G401 (cell line): ENCODE data around the gene CROT. TPM values are rescaled to one million over a fixed set of nuclear protein-coding genes. Genes with fewer than 3 reads are reported as not detected.

Experiments used
- DNase-seq: peaks from one replicate; pipeline ENCODE4 v3.0.0-alpha.2; 2015; ENCODE audit warnings: low spot score
- in situ Hi-C: cut with HindIII; loops from 2 replicates; pipeline ENCODE4 v1.10.0; 2016; ENCODE audit warnings: low sequenced_read_pairs, mixed read lengths
- total RNA-seq: library from RNA; depleted of rRNA; stranded (reverse); fragments of >200 nt; shearing (Covaris generic); gene quantifications from 2 replicates; pipeline ENCODE4 v1.2.3, GENCODE V29; 2014

Gene CROT
- total RNA-seq, 1 experiment from 2014 or later = 3.7 TPM

DNA sequence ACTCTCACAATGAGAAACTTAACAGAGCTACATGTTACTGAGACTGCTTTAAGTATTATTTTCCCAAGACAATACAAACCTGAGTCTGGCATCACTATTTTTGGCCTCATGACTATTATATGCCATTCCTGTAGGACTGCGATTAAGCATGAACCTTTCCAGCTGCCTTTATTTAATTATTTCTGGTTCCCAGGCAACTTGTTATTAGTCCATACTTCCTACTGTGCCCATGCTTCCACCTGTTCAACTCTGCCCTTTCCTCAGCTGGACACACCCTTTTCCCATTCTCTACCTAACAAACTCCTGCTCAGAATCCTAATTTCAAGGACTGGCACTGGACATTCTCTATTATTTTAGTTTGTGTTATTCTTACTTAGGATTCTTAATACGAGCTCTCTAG lies 8.1 kb upstream of the CROT start:
- DNase-seq = no peak
- in situ Hi-C loops = no loop called here

DNA sequence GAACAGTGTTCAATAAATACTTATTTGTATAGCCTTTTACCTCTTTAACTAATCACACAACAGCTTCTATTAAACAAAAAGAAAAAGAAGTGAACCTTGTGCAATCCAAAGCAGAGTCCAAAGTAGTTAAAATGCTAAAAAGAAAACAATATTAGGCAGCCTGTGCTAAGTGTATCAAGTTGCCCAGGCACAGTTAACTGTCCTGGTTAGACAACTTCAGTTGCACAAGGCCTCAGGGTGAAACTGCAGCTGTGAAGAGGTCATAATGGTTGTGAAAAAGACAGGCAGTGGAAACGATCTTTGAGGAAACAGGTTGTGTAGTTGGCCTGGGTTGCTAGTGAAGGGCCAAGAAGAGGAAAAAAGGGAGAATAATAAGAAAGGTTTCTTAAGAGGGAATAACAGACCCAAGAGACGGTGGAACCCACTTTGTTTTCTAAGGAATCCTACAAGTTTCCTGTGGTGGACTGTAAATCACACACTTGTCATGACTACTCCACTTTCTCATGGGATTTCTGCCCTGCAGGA lies 6.0 kb upstream of the CROT start:
- DNase-seq = no peak
- in situ Hi-C loops = no loop called here

DNA sequence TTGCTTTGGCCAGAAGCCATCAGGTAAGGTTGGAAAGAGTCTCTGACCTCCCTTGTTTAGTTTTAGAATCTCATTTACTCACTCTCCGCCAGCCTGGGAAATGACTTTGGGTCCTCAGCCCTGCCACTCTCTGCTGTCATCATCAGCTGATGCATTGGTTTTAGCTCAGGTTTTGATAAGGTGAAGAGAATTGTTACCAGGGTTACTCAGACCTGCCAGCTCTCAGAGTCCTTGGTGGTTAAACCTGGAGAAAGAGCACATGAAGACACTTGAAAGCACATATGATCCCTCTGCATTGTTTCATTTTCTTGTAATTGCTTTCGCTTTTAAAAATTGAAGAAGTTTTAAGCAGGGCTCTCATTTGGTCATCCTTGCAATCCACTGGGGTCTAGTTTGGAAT lies 4.0 kb upstream of the CROT start:
- no peak for DNase-seq
- in situ Hi-C loops = no loop called here

DNA sequence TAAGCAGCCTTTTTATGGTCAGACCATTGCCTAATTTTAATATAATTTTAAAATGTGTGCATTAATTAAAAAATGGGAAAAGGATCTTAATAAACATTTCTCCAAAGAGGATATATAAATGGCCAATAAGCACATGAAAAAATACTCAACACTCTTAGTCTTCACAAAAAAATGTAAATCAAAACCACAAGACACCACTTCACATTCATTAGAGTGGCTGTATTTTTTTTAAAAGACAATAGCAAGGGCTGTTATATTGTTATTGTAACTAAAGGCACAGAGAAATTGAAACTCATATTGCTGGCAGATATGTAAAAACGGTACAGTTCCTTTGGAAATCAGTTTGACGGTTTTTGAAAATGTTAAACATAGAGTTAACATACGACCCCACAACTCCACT lies 3.2 kb upstream of the CROT start:
- DNase-seq = no peak
- in situ Hi-C loops = no loop called here

DNA sequence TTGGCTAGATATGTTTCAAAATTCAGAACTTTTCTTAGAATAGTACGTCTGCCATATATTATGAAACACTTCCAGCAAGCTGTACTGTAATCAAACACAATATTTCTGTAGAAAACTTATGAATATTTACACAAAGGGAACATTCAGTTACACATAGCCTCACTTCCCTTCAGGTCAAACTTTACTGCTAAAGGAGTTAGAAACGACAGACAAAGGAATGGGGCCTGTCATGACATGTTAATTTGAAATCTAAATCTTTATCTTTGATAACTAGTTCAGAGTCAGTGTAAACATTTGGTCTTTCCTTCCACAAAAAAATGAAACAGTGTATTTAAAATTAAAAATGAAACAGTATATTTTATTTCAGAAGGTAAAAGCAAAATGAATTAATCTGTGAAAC lies 1.0 kb upstream of the CROT start:
- DNase-seq = no peak
- in situ Hi-C loops = no loop called here

DNA sequence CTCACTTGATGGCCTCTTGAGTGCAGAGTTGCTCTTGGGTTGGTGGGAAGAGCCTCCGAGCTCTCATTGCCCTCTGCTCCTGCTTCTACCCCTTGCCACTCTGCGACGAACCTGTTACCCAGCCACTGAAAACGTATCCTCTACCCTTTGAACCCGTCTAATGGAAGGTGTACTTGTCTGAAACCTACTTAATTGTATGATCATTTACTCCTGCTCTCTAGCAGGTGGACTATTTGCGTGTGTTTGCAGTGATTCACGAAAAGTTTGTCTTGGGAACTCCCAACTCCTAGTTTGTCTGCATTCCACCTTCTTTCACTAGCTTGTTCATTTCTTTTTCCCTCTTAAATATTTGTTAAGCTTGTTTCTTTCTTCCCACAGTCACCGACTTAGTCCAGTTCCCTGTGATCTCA lies 503 bp downstream of the CROT start:
- no peak for DNase-seq
- in situ Hi-C loops = no loop called here

DNA sequence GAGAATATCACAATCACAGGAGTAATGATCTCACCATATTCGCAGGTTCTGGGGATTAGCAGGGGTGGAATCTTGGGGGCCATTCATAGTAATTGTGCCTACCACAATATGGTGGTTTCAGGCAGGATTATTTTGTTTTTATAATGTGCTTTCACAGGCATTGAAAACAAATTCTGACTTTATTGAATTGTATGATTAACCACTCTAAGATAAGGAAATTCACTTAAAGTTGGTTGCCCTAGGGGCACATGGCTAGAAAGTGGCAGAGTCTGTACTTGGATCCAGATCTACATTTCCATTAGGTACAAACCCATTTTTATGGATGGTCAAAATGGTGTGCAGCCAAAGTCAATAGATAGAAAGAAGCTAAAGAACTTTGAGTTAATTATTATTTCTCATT lies 1.7 kb downstream of the CROT start:
- in situ Hi-C loops = no loop called here
- no peak for DNase-seq

DNA sequence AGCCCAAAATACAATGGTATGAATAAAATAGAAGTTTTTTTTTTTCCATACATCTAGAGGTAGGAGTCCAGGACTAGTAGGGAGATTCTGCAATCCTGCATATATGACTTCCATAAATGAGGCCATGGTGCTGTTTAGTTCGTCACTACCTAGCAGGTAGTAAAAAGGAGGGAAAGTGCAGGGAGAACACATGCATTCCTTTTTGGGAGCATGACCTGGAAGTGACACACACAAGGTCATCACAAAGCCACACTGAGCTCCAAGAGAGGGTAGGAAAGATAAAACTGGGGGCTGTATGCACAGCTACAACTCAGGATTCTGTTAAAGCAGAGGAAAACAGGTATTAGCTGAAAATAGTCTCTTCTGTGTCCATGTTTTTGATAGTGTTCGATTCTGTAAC lies 2.2 kb downstream of the CROT start:
- DNase-seq = no peak
- in situ Hi-C loops = no loop called here

DNA sequence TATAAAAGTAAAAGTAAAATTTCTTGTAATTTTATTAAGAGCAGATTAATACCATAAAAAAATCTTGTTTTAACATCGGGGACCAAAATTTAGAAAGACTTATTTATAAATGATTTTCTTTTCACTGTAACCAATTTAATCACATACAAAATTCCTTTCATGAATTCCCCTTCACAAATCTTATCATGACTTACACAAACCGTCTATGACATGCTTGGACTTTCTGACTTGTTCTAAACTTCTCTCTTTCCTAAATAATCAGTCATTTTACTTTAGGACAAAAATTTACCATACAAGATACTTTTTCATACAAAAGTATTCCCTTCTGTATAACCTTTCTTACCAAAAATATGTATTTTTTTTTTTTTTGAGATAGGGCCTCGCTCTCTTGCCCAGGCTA lies 9.3 kb downstream of the CROT start:
- DNase-seq = no peak
- in situ Hi-C loops = no loop called here

DNA sequence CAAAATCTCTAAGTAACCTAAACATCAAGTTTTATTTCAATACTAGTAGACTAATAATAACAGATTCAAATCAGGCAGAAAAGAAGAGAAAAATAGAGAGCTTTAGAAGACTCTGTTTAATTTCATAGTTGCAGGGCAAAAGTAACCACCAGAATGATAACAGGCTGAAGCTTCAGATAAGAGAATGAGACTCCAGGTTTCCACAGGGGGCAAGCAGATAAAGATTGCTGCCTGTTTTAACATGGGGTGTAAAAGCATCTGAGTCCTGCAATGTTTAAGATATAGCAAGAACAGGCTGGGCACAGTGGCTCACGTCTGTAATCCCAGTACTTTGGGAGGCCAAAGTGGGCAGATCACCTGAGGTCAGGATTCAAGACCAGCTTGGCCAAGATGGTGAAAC lies 11.0 kb downstream of the CROT start:
- DNase-seq = no peak
- in situ Hi-C loops = no loop called here

DNA sequence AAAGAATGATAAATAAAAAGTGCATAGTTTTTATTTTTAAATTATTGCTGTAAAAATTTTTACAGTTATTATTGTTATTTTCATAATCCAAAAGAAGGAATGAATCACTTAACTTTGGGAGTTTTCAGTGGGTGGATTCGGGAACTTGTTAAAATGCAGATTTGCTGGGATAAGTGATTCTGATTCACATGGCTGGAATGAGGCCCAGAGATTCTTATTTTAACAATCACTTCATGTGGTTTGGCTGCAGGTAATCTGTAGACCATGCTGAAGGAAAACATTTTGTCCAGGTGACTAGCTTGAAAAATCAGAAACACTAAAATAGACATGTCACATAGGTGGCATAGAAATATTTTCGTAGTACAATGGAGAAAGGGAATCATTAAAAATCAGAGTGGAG lies 13.9 kb downstream of the CROT start:
- in situ Hi-C loops = no loop called here

DNA sequence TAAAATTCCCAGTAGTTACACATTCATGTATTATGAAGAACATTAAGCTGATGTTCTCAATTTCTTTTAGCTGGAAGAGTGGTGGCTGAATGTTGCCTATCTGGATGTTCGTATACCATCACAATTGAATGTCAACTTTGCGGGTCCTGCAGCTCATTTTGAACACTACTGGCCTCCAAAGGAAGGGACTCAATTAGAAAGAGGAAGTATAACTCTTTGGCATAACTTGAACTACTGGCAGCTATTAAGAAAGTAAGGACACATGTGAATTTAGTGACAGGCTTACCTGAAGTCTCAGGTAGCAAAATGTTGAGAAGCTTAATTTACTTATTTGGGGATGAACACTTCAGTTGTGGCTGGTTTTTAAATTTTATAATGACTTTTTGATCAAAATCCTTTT lies 15.9 kb downstream of the CROT start:
- no peak for DNase-seq
- in situ Hi-C loops = no loop called here

More for the DNA sequence above, 13.9 kb downstream of the CROT start:
- peak; percentile 33 for DNase-seq

DNA sequence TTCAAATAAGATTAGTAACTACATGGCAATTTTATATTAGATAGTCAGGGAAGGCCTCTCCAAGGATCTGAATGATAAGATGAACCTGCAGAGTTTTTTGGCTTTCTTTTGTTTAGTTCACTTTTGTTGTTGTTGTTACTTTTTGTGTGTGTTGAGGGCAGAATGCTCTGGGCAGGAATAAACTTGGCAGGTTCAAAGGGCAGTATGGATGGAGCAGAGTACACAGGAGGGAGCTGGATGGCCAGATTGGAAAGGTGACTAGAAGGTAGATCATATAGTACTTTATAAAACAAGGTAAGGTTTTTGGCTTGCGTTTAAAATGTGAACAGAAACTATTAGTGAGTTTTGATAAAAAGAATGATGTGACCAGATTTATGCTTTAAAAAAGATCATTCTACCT lies 17.9 kb downstream of the CROT start:
- DNase-seq = no peak
- in situ Hi-C loops = no loop called here

DNA sequence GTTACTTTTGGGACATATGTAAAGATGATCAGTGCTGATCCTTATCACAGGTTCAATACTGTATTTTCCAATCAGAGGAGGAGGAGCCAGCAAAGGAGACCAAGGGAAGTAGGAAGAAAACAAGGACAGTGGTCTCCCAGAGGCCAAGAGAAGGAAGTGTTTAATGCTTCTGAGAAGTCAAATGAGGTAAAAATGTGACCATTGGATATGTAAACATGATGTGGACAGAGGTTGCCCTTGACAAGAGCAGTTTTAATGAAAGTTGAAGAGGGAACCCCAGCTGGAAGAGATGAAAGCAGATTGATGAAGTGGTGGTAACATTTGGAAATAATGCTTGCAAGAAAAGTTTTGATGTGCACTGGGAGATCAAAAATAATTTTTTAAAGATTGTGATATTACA lies 18.8 kb downstream of the CROT start:
- DNase-seq = no peak
- in situ Hi-C loops = no loop called here

DNA sequence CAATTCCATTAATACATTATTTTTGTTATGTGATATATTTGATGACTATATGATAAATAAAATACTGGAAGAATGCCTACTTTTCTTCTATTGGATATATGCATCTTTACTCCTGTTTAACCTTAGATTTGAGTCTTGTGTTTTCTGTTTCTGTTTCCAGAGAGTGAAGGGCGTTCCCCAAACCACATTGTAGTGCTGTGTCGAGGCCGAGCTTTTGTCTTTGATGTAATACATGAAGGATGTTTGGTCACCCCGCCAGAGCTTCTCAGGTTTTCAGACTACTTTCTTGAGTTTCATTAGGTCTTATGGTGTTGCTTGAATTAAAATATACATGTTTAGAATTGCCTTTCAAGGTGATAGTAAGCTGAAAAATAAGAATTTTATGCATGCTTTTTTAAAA lies 23.8 kb downstream of the CROT start:
- in situ Hi-C loops = no loop called here
- no peak for DNase-seq

DNA sequence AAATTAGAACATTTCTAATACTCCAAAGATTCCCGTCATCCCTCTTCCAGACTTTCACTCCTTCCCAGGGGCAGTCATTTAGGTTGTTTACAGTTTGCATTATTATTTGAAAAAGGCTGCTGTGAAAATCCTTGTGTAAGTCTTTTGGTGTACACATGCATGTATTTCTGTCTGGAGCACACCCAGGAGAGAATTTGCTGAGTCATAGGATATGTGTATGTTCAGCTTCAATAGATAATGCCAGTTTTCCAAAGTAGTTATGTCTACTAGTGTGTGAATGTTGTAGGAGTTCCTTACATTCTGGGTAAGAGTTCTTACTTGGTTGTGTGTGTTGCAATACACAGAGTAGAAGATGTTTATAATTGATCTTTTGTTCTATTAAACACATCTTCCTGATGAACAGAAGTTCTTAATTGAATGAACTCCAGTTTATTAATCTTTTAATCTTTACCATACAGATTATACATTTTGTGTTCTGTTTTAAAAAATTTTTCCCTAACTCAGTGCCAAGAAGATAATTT lies 25.3 kb downstream of the CROT start:
- DNase-seq = no peak
- in situ Hi-C loops = no loop called here

DNA sequence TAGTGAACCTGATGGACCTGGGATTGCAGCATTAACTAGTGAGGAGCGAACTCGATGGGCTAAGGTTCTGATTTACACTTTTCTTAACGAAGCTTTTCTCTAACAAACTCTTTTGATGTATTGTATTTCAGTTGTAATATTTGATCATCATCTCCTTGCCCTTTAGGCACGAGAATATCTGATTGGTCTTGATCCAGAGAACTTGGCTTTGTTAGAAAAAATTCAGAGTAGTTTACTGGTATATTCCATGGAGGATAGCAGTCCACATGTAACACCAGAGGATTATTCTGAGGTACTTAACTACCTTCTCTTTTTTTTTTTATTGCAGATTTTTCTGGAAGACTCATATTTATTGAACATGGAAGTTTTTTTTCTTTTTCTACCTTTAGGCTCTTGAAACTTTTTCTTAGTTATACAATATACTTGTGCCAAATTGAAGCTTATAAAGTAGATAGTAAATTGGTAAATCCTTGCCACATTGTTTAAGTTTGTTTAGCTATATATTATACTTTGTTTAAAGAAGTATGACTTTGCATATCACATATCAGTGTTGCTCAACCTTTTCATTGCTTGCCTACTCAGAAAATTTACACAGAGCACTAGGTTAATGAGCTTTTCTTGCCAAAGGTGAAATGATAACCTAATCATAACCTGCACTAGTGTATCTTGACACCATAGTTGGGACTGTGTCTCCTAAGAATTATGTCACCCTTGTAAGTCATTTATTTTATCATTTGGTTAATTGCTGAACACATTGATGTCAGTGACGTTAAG lies 30.4 kb downstream of the CROT start:
- in situ Hi-C loops = no loop called here

DNA sequence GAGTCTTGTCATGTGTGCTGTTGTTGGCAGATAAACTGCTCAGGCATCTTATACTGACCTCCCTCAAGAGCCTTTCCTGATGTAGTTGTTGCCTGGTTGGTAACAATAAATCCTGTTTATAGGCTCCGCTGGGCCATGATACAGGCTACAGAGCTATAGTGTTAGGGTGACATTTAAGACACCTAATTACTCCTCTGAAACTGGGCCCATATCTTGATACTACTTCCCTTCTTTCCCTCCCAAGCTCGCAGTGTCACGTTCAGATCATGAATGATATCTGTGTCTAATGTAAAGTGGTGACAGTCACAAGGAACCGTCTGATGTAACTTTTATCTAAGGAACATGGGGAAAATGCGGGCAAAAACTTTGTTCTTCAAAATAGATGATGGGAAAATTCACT lies 35.4 kb downstream of the CROT start:
- in situ Hi-C loops = no loop called here
- no peak for DNase-seq

More for the DNA sequence above, 30.4 kb downstream of the CROT start:
- no peak for DNase-seq

DNA sequence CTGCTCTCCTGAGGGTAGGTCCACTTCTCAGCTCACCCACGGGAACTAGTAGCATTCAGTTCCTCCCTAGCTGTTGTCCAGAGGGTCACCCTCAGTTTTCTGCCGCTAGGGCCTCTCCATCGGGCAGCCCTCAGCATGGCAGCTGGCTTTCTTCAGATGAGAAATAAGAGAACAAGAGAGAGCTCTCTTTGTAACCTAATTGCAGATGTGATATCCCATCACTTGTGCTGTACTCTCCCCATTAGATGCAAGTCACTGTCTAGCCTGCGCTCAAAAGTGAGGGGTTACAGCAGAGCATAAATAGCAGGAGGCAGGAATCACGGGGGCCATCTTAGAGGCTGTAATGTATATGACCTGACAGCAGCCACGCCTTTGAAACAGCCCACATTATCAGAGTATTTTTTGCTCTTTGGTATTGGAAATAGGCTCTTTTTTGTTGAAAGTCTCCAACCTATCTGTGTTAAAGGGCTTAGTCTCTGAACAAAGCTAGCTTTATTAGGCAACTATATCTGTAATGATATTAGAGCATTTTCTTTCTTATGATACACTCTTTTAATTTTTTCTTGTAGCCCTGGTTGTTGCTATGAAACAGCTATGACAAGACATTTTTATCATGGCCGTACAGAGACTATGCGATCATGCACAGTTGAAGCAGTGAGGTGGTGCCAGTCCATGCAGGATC lies 45.7 kb downstream of the CROT start:
- in situ Hi-C loops = no loop called here
- DNase-seq = no peak

DNA sequence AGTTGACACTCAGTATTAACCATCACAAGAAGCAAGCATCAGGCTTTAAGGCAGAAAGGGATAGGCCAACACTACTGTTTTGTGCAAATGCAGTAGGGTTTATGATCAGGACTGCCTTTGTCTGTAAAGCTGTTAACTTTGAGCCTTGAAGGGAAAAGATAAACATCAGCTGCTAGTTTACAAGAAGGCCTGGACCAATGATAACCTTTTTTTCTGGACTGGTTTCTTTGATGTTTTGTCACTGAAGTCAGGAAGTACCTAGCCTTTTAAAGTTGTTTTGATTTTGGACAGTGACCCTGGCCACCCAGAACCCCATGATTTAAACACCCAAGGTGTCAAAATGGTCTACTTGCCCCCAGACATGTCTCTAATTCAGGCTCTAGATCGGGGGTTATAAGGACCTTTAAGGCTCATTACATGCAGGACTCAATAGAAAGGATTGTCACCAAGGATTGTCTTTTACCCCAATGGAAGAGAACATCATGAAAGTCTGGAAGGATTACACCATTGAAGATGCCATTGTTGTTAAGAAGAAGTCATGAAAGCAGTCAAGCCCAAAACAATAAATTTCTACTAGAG lies 50.1 kb downstream of the CROT start:
- in situ Hi-C loops = no loop called here
- no peak for DNase-seq
